Neural crest cell (in vitro differentiated cells): ENCODE results near the gene MYO16. TPM values are rescaled to one million over a fixed set of nuclear protein-coding genes. Genes with fewer than 3 reads are reported as not detected.

Experiments used
- DNase-seq: peaks from one replicate; pipeline ENCODE4 v3.0.0; 2021; ENCODE audit warnings: low read depth, mixed read lengths, low spot score
- H3K27ac Mint-ChIP-seq: one replicate; pipeline ENCODE4 v1.8.0; 2021; ENCODE audit warnings: mild to moderate bottlenecking, mixed read lengths; ENCODE audit not compliant: unreplicated experiment
- H3K27me3 Mint-ChIP-seq: 2 replicates; pipeline ENCODE4 v1.8.0; 2021; ENCODE audit warnings: low read depth, mild to moderate bottlenecking, mixed read lengths
- H3K36me3 Mint-ChIP-seq: 2 replicates; pipeline ENCODE4 v1.8.0; 2021; ENCODE audit warnings: low read depth, mild to moderate bottlenecking, mixed read lengths
- H3K4me1 Mint-ChIP-seq: 2 replicates; pipeline ENCODE4 v1.8.0; 2021; ENCODE audit warnings: mixed read lengths
- H3K4me3 Mint-ChIP-seq: one replicate; pipeline ENCODE4 v1.8.0; 2021; ENCODE audit warnings: mild to moderate bottlenecking, mixed read lengths
- H3K9me3 Mint-ChIP-seq: 2 replicates; pipeline ENCODE4 v1.8.0; 2021; ENCODE audit warnings: mixed read lengths
- CTCF ChIP-seq: fragments of 200-600 bp; sonication (generic); conservative IDR thresholded peaks from 2 replicates; pipeline ENCODE4 v1.5.0; 2021; ENCODE audit warnings: antibody characterized with exemption, mild to moderate bottlenecking
- total RNA-seq: library from RNA; stranded (reverse); gene quantifications from 2 replicates; pipeline ENCODE4 v1.2.1, GENCODE V29; 2021

Gene MYO16
- total RNA-seq, 1 donor from 2014 or later: 3.3 TPM

- Mint-ChIP-seq H3K4me1 (no peaks in the 10 kb centered on the region), H3K36me3 (no peaks in the 10 kb centered on the region), H3K9me3 (no peaks in the 10 kb centered on the region), H3K27me3 (no peaks in the 10 kb centered on the region), H3K27ac (no peak overlapping the region), H3K4me3 (no peak overlapping the region)
- no peak for TF ChIP-seq CTCF
- no peak for DNase-seq
These were observed 367.0 kb downstream of the MYO16 start for GRCh38 chr13:108996430-108996829.

- no peak for TF ChIP-seq CTCF
- no peak overlapping the region for H3K27ac Mint-ChIP-seq
- no peaks in the 10 kb centered on the region for H3K9me3 Mint-ChIP-seq
- H3K36me3 Mint-ChIP-seq: no peaks in the 10 kb centered on the region
- no peaks in the 10 kb centered on the region for H3K27me3 Mint-ChIP-seq
- DNase-seq: no peak
- H3K4me1 Mint-ChIP-seq: no peaks in the 10 kb centered on the region
- no peak overlapping the region for H3K4me3 Mint-ChIP-seq
These were observed 370.8 kb downstream of the MYO16 start for GRCh38 chr13:109000207-109000606.

GRCh38 chr13:109002934-109003333 is 373.5 kb downstream of the MYO16 start:
- no peaks in the 10 kb centered on the region for H3K4me1 Mint-ChIP-seq
- H3K27ac Mint-ChIP-seq: no peak overlapping the region
- no peaks in the 10 kb centered on the region for H3K36me3 Mint-ChIP-seq
- DNase-seq: no peak
- H3K27me3 Mint-ChIP-seq: no peaks in the 10 kb centered on the region
- H3K4me3 Mint-ChIP-seq: no peak overlapping the region
- TF ChIP-seq CTCF: no peak
- H3K9me3 Mint-ChIP-seq: no peaks in the 10 kb centered on the region

- no peak overlapping the region for H3K27ac Mint-ChIP-seq
- no peak overlapping the region for H3K4me3 Mint-ChIP-seq
- no peaks in the 10 kb centered on the region for H3K27me3 Mint-ChIP-seq
- H3K4me1 Mint-ChIP-seq: peaks cover 14% of the 10 kb centered on the region
- no peaks in the 10 kb centered on the region for H3K36me3 Mint-ChIP-seq
- no peaks in the 10 kb centered on the region for H3K9me3 Mint-ChIP-seq
- no peak for DNase-seq
- TF ChIP-seq CTCF: no peak
These were observed 378.5 kb downstream of the MYO16 start for GRCh38 chr13:109007946-109008345.

- Mint-ChIP-seq H3K27ac (no peak overlapping the region), H3K4me3 (no peak overlapping the region), H3K4me1 (peaks cover 14% of the 10 kb centered on the region), H3K9me3 (no peaks in the 10 kb centered on the region), H3K36me3 (no peaks in the 10 kb centered on the region), H3K27me3 (no peaks in the 10 kb centered on the region)
- no peak for DNase-seq
- TF ChIP-seq CTCF: no peak
These were observed 380.3 kb downstream of the MYO16 start for GRCh38 chr13:109009756-109010155.

- no peak for DNase-seq
- TF ChIP-seq CTCF: no peak
- peaks cover 3% of the 10 kb centered on the region for H3K36me3 Mint-ChIP-seq
- H3K27me3 Mint-ChIP-seq: no peaks in the 10 kb centered on the region
- no peak overlapping the region for H3K4me3 Mint-ChIP-seq
- no peak overlapping the region for H3K27ac Mint-ChIP-seq
- peaks cover 3% of the 10 kb centered on the region for H3K9me3 Mint-ChIP-seq
- H3K4me1 Mint-ChIP-seq: peaks cover 14% of the 10 kb centered on the region
These were observed 381.5 kb downstream of the MYO16 start for GRCh38 chr13:109010912-109011311.
